Esophagus muscularis mucosa (tissue), 4 donors: Measurements from ENCODE around the gene CAPZA1. TPM values are rescaled to one million over a fixed set of nuclear protein-coding genes. Genes with fewer than 3 reads are reported as not detected.

ENCODE experiments used
- DNase-seq: peaks from one replicate; pipeline ENCODE4 v3.0.0-alpha.2; 2017; ENCODE audit errors: extremely low spot score
- H3K27ac ChIP-seq, 4 donors: fragments of 200-600 bp; sonication (generic); replicated peaks in 1 of 4; 1 replicate in 3 of 4; 2 replicates in 1 of 4; pipeline ENCODE4 v1.5.1; 2016 to 2019; ENCODE audit warnings: mild to moderate bottlenecking in 1 of 4
- H3K27me3 ChIP-seq, 4 donors: fragments of 200-600 bp; sonication (generic); one replicate each; pipeline versions ENCODE4 v1.5.1 to v1.6.0; 2016 to 2019
- H3K36me3 ChIP-seq, 4 donors: fragments of 200-600 bp; sonication (generic); one replicate each; pipeline ENCODE4 v1.5.1; 2016 to 2019
- H3K4me1 ChIP-seq, 4 donors: fragments of 200-600 bp; sonication (generic); one replicate each; pipeline ENCODE4 v1.5.1; 2016 to 2019
- H3K4me3 ChIP-seq, 4 donors: fragments of 200-600 bp; sonication (generic); 1 replicate in 2 of 4; 2 replicates in 2 of 4; pipeline ENCODE4 v1.5.1; 2016 to 2019; ENCODE audit warnings: mild to moderate bottlenecking in 4 of 4, moderate library complexity in 1 of 4
- H3K9me3 ChIP-seq, 4 donors: fragments of 200-600 bp; sonication (generic); 1 replicate in 3 of 4; 2 replicates in 1 of 4; pipeline ENCODE4 v1.5.1; 2016 to 2019
- CTCF ChIP-seq, 3 experiments: fragments of 200-600 bp in 2 of 3; fragments of 450-650 bp in 1 of 3; sonication (generic) in 2 of 3; IDR thresholded peaks; one replicate each; pipeline ENCODE4 v1.5.1; 2017 to 2019; ENCODE audit warnings: antibody characterized with exemption in 3 of 3, mild to moderate bottlenecking in 2 of 3, moderate library complexity in 1 of 3
- EP300 ChIP-seq: sonication (generic); formaldehyde crosslinking; IDR thresholded peaks from one replicate; pipeline ENCODE4 v1.6.1; 2017; ENCODE audit warnings: antibody characterized with exemption
- POLR2A ChIP-seq: fragments of 450-650 bp; IDR thresholded peaks from one replicate; pipeline ENCODE4 v1.6.1; 2017; ENCODE audit warnings: antibody characterized with exemption, moderate library complexity, mild to moderate bottlenecking, low read depth
- POLR2AphosphoS5 ChIP-seq, 2 donors: sonication (generic); formaldehyde crosslinking; IDR thresholded peaks; one replicate each; pipeline ENCODE4 v1.6.1; 2017; ENCODE audit warnings: antibody characterized with exemption in 2 of 2
- WGBS: methylation state at CpG from one replicate; pipeline ENCODE4 v1.1.5; 2018; 5-methylcytosine and 5-hydroxymethylcytosine counted together
- intact Hi-C: fragments of 100-400 bp; cut with DNase I; formaldehyde crosslinking; loops from one replicate; pipeline ENCODE4 v1.15.1; 2023
- total RNA-seq, 4 donors: library from RNA; depleted of rRNA; stranded (reverse); fragments of >200 nt; gene quantifications; one replicate each; pipeline versions ENCODE4 v1.1.0 to v1.2.1, GENCODE V29; 2016

CAPZA1 gene
- total RNA-seq = 10 to 100 TPM; 61.9 to 77.5 (median 69.1) TPM

- WGBS = under 1% methylated on average over 50 of the region's 50 CpGs
- H3K4me3 ChIP-seq = peak within 1 kb of the TSS; percentile 74 to 95 (median 79)
- DNase-seq = peak; percentile 96
- H3K36me3 ChIP-seq = peaks cover 5 to 18% (median 13%) of the 10 kb centered on the region in 4 donors
- no peaks in the 10 kb centered on the region for H3K9me3 ChIP-seq
- H3K27ac ChIP-seq = peak within 1 kb of the TSS; percentile 88 to 97 (median 94)
- H3K4me1 ChIP-seq = peaks cover 41 to 57% (median 54%) of the 10 kb centered on the region in 4 donors
- TF ChIP-seq POLR2AphosphoS5 (IDR thresholded peaks at IDR 0.05) = peak; percentile 96 to 97
- no peak for TF ChIP-seq CTCF (IDR thresholded peaks at IDR 0.05)
- peak; percentile 86 for TF ChIP-seq POLR2A
- intact Hi-C loops = loop anchor here (2.0 to 10.0 kb wide), 2 partner anchors 87 to 225 kb away; partner anchors contain the start of genes CTTNBP2NL and RHOC
- H3K27me3 ChIP-seq = no peaks in the 10 kb centered on the region
Measured at GRCh38 chr1:112619518-112620376, at the start of gene CAPZA1. TSS of gene CAPZA1 (plus strand) at chr1:112619832. CDS start at chr1:112619845, 13 bp downstream.

GRCh38 chr1:112575154-112575804 is 44.4 kb upstream of the CAPZA1 start:
- WGBS = 83% methylated on average over 8 of the region's 8 CpGs
- Histone ChIP-seq H3K9me3 (no peaks in the 10 kb centered on the region), H3K4me1 (no peaks in the 10 kb centered on the region), H3K4me3 (no peak overlapping the region), H3K27me3 (no peaks in the 10 kb centered on the region), H3K36me3 (peaks cover 25 to 94% (median 70%) of the 10 kb centered on the region in 4 donors), H3K27ac (no peak overlapping the region)
- intact Hi-C loops = no loop called here
- no peak for TF ChIP-seq POLR2A
- no peak for TF ChIP-seq POLR2AphosphoS5 (IDR thresholded peaks at IDR 0.05)
- no peak for TF ChIP-seq EP300
- no peak for TF ChIP-seq CTCF (IDR thresholded peaks at IDR 0.05)
- no peak for DNase-seq

- TF ChIP-seq POLR2AphosphoS5 (IDR thresholded peaks at IDR 0.05) = no peak
- TF ChIP-seq EP300 = no peak
- no peak for TF ChIP-seq CTCF (IDR thresholded peaks at IDR 0.05)
- TF ChIP-seq POLR2A = no peak
- intact Hi-C loops = no loop called here
- 99% methylated on average over 3 of the region's 3 CpGs for WGBS
- Histone ChIP-seq H3K27ac (no peak overlapping the region), H3K9me3 (no peaks in the 10 kb centered on the region), H3K36me3 (peaks cover 32 to 92% (median 68%) of the 10 kb centered on the region in 4 donors), H3K4me3 (no peak overlapping the region), H3K27me3 (no peaks in the 10 kb centered on the region), H3K4me1 (no peaks in the 10 kb centered on the region)
- DNase-seq = no peak
Measured at GRCh38 chr1:112576240-112576639, 43.4 kb upstream of the CAPZA1 start.

DNA sequence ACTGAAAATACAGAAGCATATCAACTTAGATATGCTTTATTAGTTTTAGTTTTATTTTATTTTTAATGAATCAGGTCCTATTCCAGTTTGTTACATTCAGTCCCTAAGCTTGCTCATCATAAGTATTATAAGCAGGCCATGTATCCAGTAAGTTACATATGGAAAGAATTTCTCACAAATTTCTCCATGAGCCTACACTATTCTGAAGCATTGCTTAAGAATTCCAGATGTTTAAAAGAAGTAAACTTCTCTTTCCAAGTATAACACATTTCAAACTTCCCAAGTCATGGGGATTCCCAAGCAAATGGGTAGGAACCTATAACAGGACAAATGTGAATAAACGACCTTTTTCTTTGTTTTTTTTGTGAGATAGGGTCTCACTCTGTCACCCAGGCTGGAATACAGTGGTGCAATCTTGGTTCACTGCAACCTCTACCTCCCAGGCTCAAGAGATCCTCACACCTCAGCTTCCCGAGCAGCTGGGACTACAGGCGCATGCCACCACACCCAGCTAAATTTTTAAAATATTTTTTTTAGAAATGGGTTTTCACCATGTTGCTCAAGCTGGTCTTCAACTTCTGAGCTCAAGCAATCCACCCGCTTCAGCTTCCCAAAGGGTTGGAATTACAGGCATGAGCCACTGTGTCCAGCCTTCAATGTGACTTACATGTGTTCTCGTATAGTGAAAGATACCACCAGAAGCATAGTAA is 39.7 kb upstream of the CAPZA1 start:
- Histone ChIP-seq H3K27ac (no peak overlapping the region), H3K27me3 (no peaks in the 10 kb centered on the region), H3K9me3 (no peaks in the 10 kb centered on the region), H3K4me3 (no peak overlapping the region), H3K36me3 (peaks cover 24 to 81% (median 47%) of the 10 kb centered on the region in 4 donors), H3K4me1 (no peaks in the 10 kb centered on the region)
- TF ChIP-seq CTCF (IDR thresholded peaks at IDR 0.05) (no peak), EP300 (no peak), POLR2AphosphoS5 (IDR thresholded peaks at IDR 0.05) (no peak), POLR2A (no peak)
- WGBS = 87% methylated on average over 5 of the region's 5 CpGs
- intact Hi-C loops = no loop called here
- no peak for DNase-seq
